Lung microvascular endothelial cell (primary cell): ENCODE data around the gene DBNDD2. TPM values are rescaled to one million over a fixed set of nuclear protein-coding genes. Genes with fewer than 3 reads are reported as not detected.

Experiments used
- DNase-seq, 2 donors: peaks; one replicate each; pipeline versions ENCODE4 v3.0.0 to v3.0.0-alpha.2; 2010; ENCODE audit warnings: low read depth in 2 of 2
- total RNA-seq: library from RNA; depleted of rRNA; stranded (reverse); fragments of >200 nt; gene quantifications from 2 replicates; pipeline ENCODE4 v1.2.1, GENCODE V29; 2014

Gene DBNDD2
- total RNA-seq, 1 donor from 2014 or later, result 5.2 TPM

GRCh38 chr20:45378191-45378590 is 29.9 kb upstream of the DBNDD2 start, which contains the start of gene TP53TG5:
Gene TP53TG5 (minus strand): TSS chr20:45378325. CDS start chr20:45378236, 89 bp downstream.
- no peak for DNase-seq

- no peak for DNase-seq
Measured at GRCh38 chr20:45387274-45387673, 20.8 kb upstream of the DBNDD2 start.

GRCh38 chr20:45390931-45391330 is 17.2 kb upstream of the DBNDD2 start:
- no peak for DNase-seq

GRCh38 chr20:45391559-45391958 is 16.5 kb upstream of the DBNDD2 start:
- DNase-seq, result no peak

- DNase-seq, result no peak
Measured at GRCh38 chr20:45392733-45393132, 15.4 kb upstream of the DBNDD2 start.

GRCh38 chr20:45394221-45395113 is 13.6 kb upstream of the DBNDD2 start:
- DNase-seq, result no peak

- no peak for DNase-seq
Measured at GRCh38 chr20:45395114-45395415, 13.0 kb upstream of the DBNDD2 start.

- DNase-seq, result no peak
Measured at GRCh38 chr20:45399018-45399417, 9.1 kb upstream of the DBNDD2 start.

GRCh38 chr20:45400346-45401031 is 7.6 kb upstream of the DBNDD2 start:
- DNase-seq, result no peak

GRCh38 chr20:45402946-45403345 is 5.1 kb upstream of the DBNDD2 start:
- no peak for DNase-seq

- no peak for DNase-seq
Measured at GRCh38 chr20:45404438-45404837, 3.7 kb upstream of the DBNDD2 start.

- DNase-seq, result peak; percentile 14
Measured at GRCh38 chr20:45405571-45406259, 2.4 kb upstream of the DBNDD2 start.

GRCh38 chr20:45406260-45407066 is 1.6 kb upstream of the DBNDD2 start:
- peak; percentile 46 to 61 for DNase-seq

- peak; percentile 12 to 66 for DNase-seq
Measured at GRCh38 chr20:45407067-45407745, 883 bp upstream of the DBNDD2 start.

GRCh38 chr20:45408646-45409213 is 641 bp downstream of the DBNDD2 start:
- DNase-seq, result no peak

- DNase-seq, result no peak
Measured at GRCh38 chr20:45409521-45410272, 1.6 kb downstream of the DBNDD2 start.

- DNase-seq, result no peak
Measured at GRCh38 chr20:45410887-45411286, 2.8 kb downstream of the DBNDD2 start.

- DNase-seq, result no peak
Measured at GRCh38 chr20:45412653-45413052, 4.6 kb downstream of the DBNDD2 start.

GRCh38 chr20:45413479-45413878 is 5.4 kb downstream of the DBNDD2 start:
- no peak for DNase-seq
